H9 (cell line): ENCODE data around the gene CHD9NB. TPM values are rescaled to one million over a fixed set of nuclear protein-coding genes. Genes with fewer than 3 reads are reported as not detected.

Experiments used
- DNase-seq: peaks from one replicate; pipeline ENCODE4 v3.0.0-alpha.2; 2017
- H2AFZ ChIP-seq: one replicate; pipeline ENCODE4 v1.6.1; 2013; ENCODE audit warnings: mild to moderate bottlenecking, low read length, control low read depth, moderate library complexity
- H2AK5ac ChIP-seq: 2 replicates; pipeline ENCODE4 v1.6.1; 2013; ENCODE audit warnings: low read length, control low read depth, mixed read lengths; ENCODE audit not compliant: insufficient read length
- H2BK120ac ChIP-seq: one replicate; pipeline ENCODE4 v1.6.1; 2013; ENCODE audit warnings: low read depth, mild to moderate bottlenecking, low read length, control low read depth, inconsistent platforms; ENCODE audit not compliant: poor library complexity, severe bottlenecking
- H2BK12ac ChIP-seq: 2 replicates; pipeline ENCODE4 v1.6.1; 2013; ENCODE audit warnings: low read length, control low read depth, mixed read lengths, low read depth; ENCODE audit not compliant: insufficient read length
- H2BK15ac ChIP-seq: 2 replicates; pipeline ENCODE4 v1.6.1; 2013; ENCODE audit warnings: low read depth, low read length, control low read depth
- H2BK20ac ChIP-seq: one replicate; pipeline ENCODE4 v1.6.1; 2013; ENCODE audit warnings: low read depth, mild to moderate bottlenecking, low read length, control low read depth, inconsistent platforms; ENCODE audit not compliant: poor library complexity, severe bottlenecking
- H2BK5ac ChIP-seq: 2 replicates; pipeline ENCODE4 v1.6.1; 2013; ENCODE audit warnings: low read length, control low read depth, mixed read lengths; ENCODE audit not compliant: insufficient read length
- H3K14ac ChIP-seq: 2 replicates; pipeline ENCODE4 v1.6.1; 2013; ENCODE audit warnings: low read length, control low read depth; ENCODE audit not compliant: insufficient read depth
- H3K18ac ChIP-seq: 2 replicates; pipeline ENCODE4 v1.6.1; 2013; ENCODE audit warnings: low read depth, mild to moderate bottlenecking, mixed read lengths, low read length, control low read depth; ENCODE audit not compliant: insufficient read length
- H3K23ac ChIP-seq: 2 replicates; pipeline ENCODE4 v1.6.1; 2013; ENCODE audit warnings: low read length, control low read depth, mixed read lengths, low read depth; ENCODE audit not compliant: insufficient read length
- H3K23me2 ChIP-seq: 2 replicates; pipeline ENCODE4 v1.6.1; 2013; ENCODE audit warnings: low read depth, mild to moderate bottlenecking, mixed read lengths, low read length, control low read depth; ENCODE audit not compliant: insufficient read length, poor library complexity, severe bottlenecking
- H3K27ac ChIP-seq: 2 replicates; pipeline ENCODE4 v1.5.1; 2013; ENCODE audit warnings: low read length, control low read depth, mixed read lengths, low read depth; ENCODE audit not compliant: insufficient read length
- H3K27me3 ChIP-seq: 2 replicates; pipeline ENCODE4 v1.6.1; 2013; ENCODE audit warnings: low read length, control low read depth, inconsistent platforms; ENCODE audit not compliant: insufficient read depth
- H3K4ac ChIP-seq: 2 replicates; pipeline ENCODE4 v1.6.1; 2013; ENCODE audit warnings: low read depth, mild to moderate bottlenecking, control low read depth, inconsistent platforms, low read length, moderate library complexity
- H3K4me1 ChIP-seq: 2 replicates; pipeline ENCODE4 v1.6.1; 2013; ENCODE audit warnings: low read length, control low read depth, inconsistent platforms; ENCODE audit not compliant: insufficient read depth
- H3K4me2 ChIP-seq: 2 replicates; pipeline ENCODE4 v1.6.1; 2013; ENCODE audit warnings: low read length, control low read depth, mixed read lengths; ENCODE audit not compliant: insufficient read length, insufficient read depth
- H3K56ac ChIP-seq: 2 replicates; pipeline ENCODE4 v1.6.1; 2013; ENCODE audit warnings: low read depth, mild to moderate bottlenecking, mixed read lengths, low read length, control low read depth; ENCODE audit not compliant: insufficient read length
- H3K79me1 ChIP-seq: 2 replicates; pipeline ENCODE4 v1.6.1; 2013; ENCODE audit warnings: low read depth, mild to moderate bottlenecking, moderate library complexity, low read length, control low read depth, inconsistent platforms; ENCODE audit not compliant: insufficient read depth, poor library complexity, severe bottlenecking
- H3K79me2 ChIP-seq: 2 replicates; pipeline ENCODE4 v1.6.1; 2013; ENCODE audit warnings: low read length, control low read depth, inconsistent platforms; ENCODE audit not compliant: insufficient read depth
- H3K9ac ChIP-seq: 2 replicates; pipeline ENCODE4 v1.6.1; 2013; ENCODE audit warnings: low read length, control low read depth, mixed read lengths; ENCODE audit not compliant: insufficient read length; ENCODE audit errors: extremely low read depth
- H3K9me3 ChIP-seq: one replicate; pipeline ENCODE4 v1.6.1; 2013; ENCODE audit warnings: low read depth, low read length, inconsistent platforms; ENCODE audit not compliant: control insufficient read depth
- H3T11ph ChIP-seq: one replicate; pipeline ENCODE4 v1.6.1; 2013; ENCODE audit warnings: mild to moderate bottlenecking, low read length, control low read depth, inconsistent platforms
- H4K20me1 ChIP-seq: one replicate; pipeline ENCODE4 v1.6.1; 2013; ENCODE audit not compliant: control insufficient read depth, insufficient read length, insufficient read depth
- H4K5ac ChIP-seq: 2 replicates; pipeline ENCODE4 v1.6.1; 2013; ENCODE audit warnings: low read depth, mild to moderate bottlenecking, mixed read lengths, low read length, control low read depth; ENCODE audit not compliant: insufficient read length
- H4K8ac ChIP-seq: replicated peaks from 2 replicates; pipeline ENCODE4 v1.6.1; 2013; ENCODE audit warnings: low read length, control low read depth, mixed read lengths, low read depth; ENCODE audit not compliant: insufficient read length
- H4K91ac ChIP-seq: 2 replicates; pipeline ENCODE4 v1.6.1; 2013; ENCODE audit warnings: low read depth, mild to moderate bottlenecking, moderate library complexity, mixed read lengths, low read length, control low read depth; ENCODE audit not compliant: insufficient read length
- H3K27ac Mint-ChIP-seq, 3 experiments: 2 replicates in 2 of 3; 3 replicates in 1 of 3; pipeline ENCODE4 v1.8.0; 2020 to 2021; ENCODE audit warnings: mixed read lengths in 3 of 3, mild to moderate bottlenecking in 1 of 3, moderate library complexity in 1 of 3
- H3K27me3 Mint-ChIP-seq: 2 replicates; pipeline ENCODE4 v1.8.0; 2021; ENCODE audit warnings: low read depth, mild to moderate bottlenecking, moderate library complexity, mixed read lengths
- H3K36me3 Mint-ChIP-seq, 3 experiments: 2 replicates in 2 of 3; 3 replicates in 1 of 3; pipeline ENCODE4 v1.8.0; 2020 to 2021; ENCODE audit warnings: low read depth in 3 of 3, mixed read lengths in 3 of 3; ENCODE audit not compliant: insufficient read depth in 1 of 3
- H3K4me1 Mint-ChIP-seq, 2 experiments: 2 replicates each; pipeline ENCODE4 v1.8.0; 2020; ENCODE audit warnings: mixed read lengths in 2 of 2
- H3K4me3 Mint-ChIP-seq, 2 experiments: 2 replicates in 1 of 2; 3 replicates in 1 of 2; pipeline ENCODE4 v1.8.0; 2020 to 2021; ENCODE audit warnings: mild to moderate bottlenecking in 2 of 2, mixed read lengths in 2 of 2, moderate library complexity in 1 of 2
- H3K9me3 Mint-ChIP-seq, 2 experiments: 2 replicates in 1 of 2; 3 replicates in 1 of 2; pipeline ENCODE4 v1.8.0; 2020; ENCODE audit warnings: mild to moderate bottlenecking in 2 of 2, mixed read lengths in 2 of 2, moderate library complexity in 1 of 2
- CTCF ChIP-seq: fragments of 200-600 bp; sonication (generic); conservative IDR thresholded peaks from 3 replicates; pipeline ENCODE4 v1.8.0; 2021; ENCODE audit warnings: antibody characterized with exemption, mild to moderate bottlenecking
- WGBS: extraction: QIAGEN DNeasy Blood & Tissue Kit; methylation state at CpG from one replicate; pipeline ENCODE4 v1.1.7; 2013; ENCODE audit warnings: missing lambda C conversion rate, low lambda C conversion rate, mixed read lengths; ENCODE audit not compliant: insufficient read length; ENCODE audit errors: extremely low coverage; 5-methylcytosine and 5-hydroxymethylcytosine counted together
- total RNA-seq: library from RNA; stranded (reverse); gene quantifications from 2 replicates; pipeline ENCODE4 v1.2.1, GENCODE V29; 2021

The CHD9NB gene
- total RNA-seq, 1 experiment from 2014 or later: 3.3 TPM

GRCh38 chr16:53043986-53044601 lies 8.6 kb downstream of the CHD9NB start:
- Histone ChIP-seq H3K4me1 (peaks cover 11% of the 10 kb centered on the region), H2BK120ac (no peak overlapping the region), H2BK15ac (no peak overlapping the region), H3K9ac (no peak overlapping the region), H3K14ac (peak overlapping the region; percentile 72; the same call in 1 of the 2 replicates), H3K23ac (no peak overlapping the region), H2AK5ac (no peak overlapping the region), H3K79me2 (no peaks in the 10 kb centered on the region), H3T11ph (no peak overlapping the region), H3K9me3 (no peaks in the 10 kb centered on the region), H4K91ac (no peak overlapping the region), H3K4ac (no peak overlapping the region), H2AFZ (no peak overlapping the region), H3K79me1 (no peaks in the 10 kb centered on the region), H3K4me2 (peak overlapping the region; percentile 44), H2BK20ac (no peak overlapping the region), H4K8ac (no peak overlapping the region), H2BK5ac (no peak overlapping the region), H4K20me1 (no peaks in the 10 kb centered on the region), H3K56ac (no peak overlapping the region), H3K27ac (no peak overlapping the region), H4K5ac (no peak overlapping the region), H3K27me3 (no peaks in the 10 kb centered on the region), H3K23me2 (peaks cover 21% of the 10 kb centered on the region), H2BK12ac (no peak overlapping the region), H3K18ac (peak overlapping the region; percentile 23)
- peak; percentile 91 for DNase-seq
- peak overlapping the region; percentile 95 to 99 (median 98) for H3K27ac Mint-ChIP-seq
- TF ChIP-seq CTCF: no peak
- H3K4me1 Mint-ChIP-seq: peaks cover 61 to 66% of the 10 kb centered on the region in 2 experiments
- H3K9me3 Mint-ChIP-seq: peaks cover 23% of the 10 kb centered on the region in 2 experiments
- peaks cover 2% of the 10 kb centered on the region for H3K27me3 Mint-ChIP-seq
- peak overlapping the region; percentile 76 to 90 for H3K4me3 Mint-ChIP-seq
- WGBS: no CpG with 5 or more reads among the region's 11 CpGs
- peaks cover 20 to 22% (median 21%) of the 10 kb centered on the region in 3 experiments for H3K36me3 Mint-ChIP-seq
